HEK293 (cell line): ENCODE measurements around the gene MGA.
A peak's percentile ranks its signal among the peaks of the same experiment; 100 is the strongest.

Experiments used
- CTCF ChIA-PET: fragments of 350-600 bp; formaldehyde crosslinking; extraction: SDS; loops from one replicate; lab custom pipeline; 2021; ENCODE audit warnings: antibody characterized with exemption; lab: Yijun Ruan, JAX
- POLR2A ChIA-PET: fragments of 300-600 bp; formaldehyde crosslinking; extraction: SDS; loops from one replicate; lab custom pipeline; 2020; ENCODE audit warnings: antibody characterized with exemption, inconsistent platforms; lab: Yijun Ruan, JAX
- H3K27ac ChIP-seq: fragments of 200-500 bp; sonication (Bioruptor generic); 2 replicates; pipeline ENCODE4 v1.5.1; 2014; ENCODE audit warnings: low read depth, low read length, control low read depth, inconsistent platforms; ENCODE audit errors: extremely low read depth
- H3K36me3 ChIP-seq, 2 experiments: fragments of 200-500 bp in 1 of 2; sonication (Bioruptor generic) in 1 of 2; 1 replicate in 1 of 2; 2 replicates in 1 of 2; pipeline ENCODE4 v1.5.1; 2014 to 2017; ENCODE audit warnings: inconsistent platforms in 2 of 2, low read length in 2 of 2; ENCODE audit not compliant: control insufficient read depth in 2 of 2, insufficient read depth in 1 of 2
- H3K4me1 ChIP-seq: fragments of 200-500 bp; sonication (Bioruptor generic); 2 replicates; pipeline ENCODE4 v1.5.1; 2014; ENCODE audit warnings: mild to moderate bottlenecking, low read length, inconsistent platforms; ENCODE audit not compliant: control insufficient read depth, insufficient read depth
- H3K4me3 ChIP-seq: 2 replicates; pipeline ENCODE4 v1.5.1; 2011; ENCODE audit warnings: low read depth, mild to moderate bottlenecking, control low read depth, low read length, moderate library complexity
- H3K9me3 ChIP-seq: fragments of 200-500 bp; sonication (Bioruptor generic); 2 replicates; pipeline ENCODE4 v1.5.1; 2014; ENCODE audit warnings: low read depth, low read length, inconsistent platforms; ENCODE audit not compliant: control insufficient read depth, insufficient read depth
- HOXA7 ChIP-seq: sonication (generic); formaldehyde crosslinking; IDR thresholded peaks from 2 replicates; pipeline ENCODE4 v1.8.1; 2022; ENCODE audit warnings: missing genetic modification reagents, borderline replicate concordance
- HOXD13 ChIP-seq: sonication (generic); formaldehyde crosslinking; IDR thresholded peaks from 2 replicates; pipeline ENCODE4 v1.8.0; 2022; ENCODE audit warnings: missing genetic modification reagents, borderline replicate concordance
- KLF1 ChIP-seq: fragments of 450-650 bp; formaldehyde crosslinking; IDR thresholded peaks from 2 replicates; pipeline ENCODE4 v1.5.1; 2016; ENCODE audit warnings: missing biosample characterization, missing genetic modification characterization
- KLF16 ChIP-seq: fragments of 450-650 bp; formaldehyde crosslinking; IDR thresholded peaks from 2 replicates; pipeline ENCODE4 v1.5.1; 2017; ENCODE audit warnings: missing biosample characterization, missing genetic modification characterization
- OVOL3 ChIP-seq: fragments of 450-650 bp; formaldehyde crosslinking; IDR thresholded peaks from 2 replicates; pipeline ENCODE4 v1.5.1; 2016; ENCODE audit warnings: missing biosample characterization, missing genetic modification characterization
- TCF7L2 ChIP-seq: IDR thresholded peaks from 2 replicates; pipeline ENCODE4 v1.6.1; 2011; ENCODE audit warnings: low read depth, mild to moderate bottlenecking, inconsistent platforms, low read length, moderate library complexity, borderline replicate concordance
- ZBTB17 ChIP-seq: fragments of 450-650 bp; formaldehyde crosslinking; IDR thresholded peaks from 2 replicates; pipeline ENCODE4 v1.5.1; 2016; ENCODE audit warnings: missing biosample characterization, missing genetic modification characterization
- ZNF133 ChIP-seq: fragments of 450-650 bp; formaldehyde crosslinking; IDR thresholded peaks from 2 replicates; pipeline ENCODE4 v1.5.1; 2016; ENCODE audit warnings: missing biosample characterization, missing genetic modification characterization
- ZNF174 ChIP-seq: fragments of 450-650 bp; formaldehyde crosslinking; IDR thresholded peaks from 2 replicates; pipeline ENCODE4 v1.5.0; 2017; ENCODE audit warnings: missing biosample characterization, mild to moderate bottlenecking, missing genetic modification characterization
- ZNF211 ChIP-seq: fragments of 450-650 bp; formaldehyde crosslinking; IDR thresholded peaks from 2 replicates; pipeline ENCODE4 v1.5.1; 2016; ENCODE audit warnings: low read depth, missing biosample characterization, missing genetic modification characterization
- ZNF341 ChIP-seq: fragments of 450-650 bp; formaldehyde crosslinking; IDR thresholded peaks from 2 replicates; pipeline ENCODE4; 2016; ENCODE audit warnings: low read depth, missing biosample characterization, missing genetic modification characterization
- ZNF473 ChIP-seq: fragments of 450-650 bp; formaldehyde crosslinking; IDR thresholded peaks from 2 replicates; pipeline ENCODE4 v1.5.1; 2017; ENCODE audit warnings: missing biosample characterization, missing genetic modification characterization
- ZNF558 ChIP-seq: fragments of 450-650 bp; formaldehyde crosslinking; IDR thresholded peaks from 2 replicates; pipeline ENCODE4 v1.5.1; 2016; ENCODE audit warnings: missing biosample characterization, missing genetic modification characterization
- ZNF677 ChIP-seq: fragments of 450-650 bp; IDR thresholded peaks from 2 replicates; pipeline ENCODE4 v1.5.0; 2018; ENCODE audit warnings: missing biosample characterization, mild to moderate bottlenecking, missing genetic modification characterization, moderate library complexity
- TF ChIP-seq, protein P1 (sequence below): fragments of 450-650 bp; IDR thresholded peaks from 2 replicates; pipeline ENCODE4 v1.5.1; 2018; ENCODE audit warnings: missing biosample characterization, mild to moderate bottlenecking, missing genetic modification characterization
- TF ChIP-seq, protein P2 (sequence below): fragments of 450-650 bp; formaldehyde crosslinking; IDR thresholded peaks from 2 replicates; pipeline ENCODE4 v1.5.1; 2016; ENCODE audit warnings: missing biosample characterization, missing genetic modification characterization
- TF ChIP-seq, protein P3 (sequence below): fragments of 450-650 bp; formaldehyde crosslinking; IDR thresholded peaks from 2 replicates; pipeline ENCODE4 v1.5.1; 2016; ENCODE audit warnings: missing biosample characterization, missing genetic modification characterization
- TF ChIP-seq, protein P4 (sequence below): fragments of 450-650 bp; formaldehyde crosslinking; IDR thresholded peaks from 2 replicates; pipeline ENCODE4 v1.5.1; 2016; ENCODE audit warnings: missing biosample characterization, missing genetic modification characterization
- TF ChIP-seq, protein P5 (sequence below): fragments of 450-650 bp; formaldehyde crosslinking; IDR thresholded peaks from 2 replicates; pipeline ENCODE4 v1.5.1; 2017; ENCODE audit warnings: missing biosample characterization, missing genetic modification characterization

The MGA gene

DNA sequence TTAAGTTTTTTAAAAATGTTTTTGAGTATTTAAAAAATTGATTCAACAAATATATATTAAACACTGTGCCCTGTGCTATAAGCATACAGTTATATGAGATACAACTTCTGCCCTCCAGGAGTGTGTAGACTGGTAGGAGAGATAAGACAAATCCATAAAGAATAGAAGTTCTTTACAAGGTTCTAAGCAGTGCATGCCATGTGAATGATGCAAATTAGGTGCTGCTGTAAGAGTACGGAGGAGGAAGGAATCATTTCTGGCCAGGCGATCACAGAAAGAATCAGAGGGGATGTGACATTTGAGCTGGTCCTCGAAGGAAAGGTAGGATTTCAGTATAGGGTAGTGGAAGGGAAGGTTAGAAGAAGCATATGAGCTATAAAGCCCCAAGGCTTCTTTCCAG lies 128.1 kb downstream of the MGA start:
- no peak for TF ChIP-seq KLF16
- TF ChIP-seq ZNF677 (tag by site-specific recombination) = peak; percentile 82
- TF ChIP-seq ZNF211 (tag by site-specific recombination) = no peak
- peak; percentile 58; the same call in 1 of the 2 replicates for TF ChIP-seq ZBTB17 (tag by site-specific recombination)
- Histone ChIP-seq H3K9me3 (no peaks in the 10 kb centered on the region), H3K36me3 (no peaks in the 10 kb centered on the region), H3K4me1 (no peaks in the 10 kb centered on the region), H3K4me3 (no peak overlapping the region), H3K27ac (no peak overlapping the region)
- CTCF ChIA-PET = interaction anchor here (0.7 to 4.9 kb wide), 4 partner anchors 8 to 24 kb away, joined by 3 to 24 read pairs (median 4); partner anchors contain the start of gene MAPKBP1
- POLR2A ChIA-PET = interaction anchor here (0.8 kb wide), 1 partner anchor 15 kb away, joined by 3 read pairs; no protein-coding TSS in a partner anchor

DNA sequence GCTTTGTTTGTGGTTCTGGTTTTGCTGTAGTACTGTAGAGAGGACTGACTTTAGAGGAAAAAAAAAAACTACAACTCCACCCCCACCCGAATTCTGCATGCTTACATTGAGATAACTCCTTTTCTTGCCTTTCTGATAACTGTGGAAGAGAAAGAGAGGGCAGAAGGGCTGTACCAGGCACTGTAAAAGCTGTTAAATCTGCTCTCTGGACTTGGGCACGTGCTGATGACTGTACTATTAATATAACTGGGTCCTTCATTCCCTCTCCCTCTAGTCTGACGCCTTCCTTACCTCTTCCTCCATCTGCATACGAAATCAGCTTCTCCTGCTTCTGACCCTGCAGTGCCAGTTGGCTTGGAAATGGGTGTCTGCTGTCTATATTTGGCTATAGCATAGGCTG lies 129.0 kb downstream of the MGA start:
- no peak for TF ChIP-seq ZNF558
- no peak for TF ChIP-seq HOXD13 (CRISPR knock-in tag)
- no peak for TF ChIP-seq ZNF133 (tag by site-specific recombination)
- TF ChIP-seq, protein P1, sequence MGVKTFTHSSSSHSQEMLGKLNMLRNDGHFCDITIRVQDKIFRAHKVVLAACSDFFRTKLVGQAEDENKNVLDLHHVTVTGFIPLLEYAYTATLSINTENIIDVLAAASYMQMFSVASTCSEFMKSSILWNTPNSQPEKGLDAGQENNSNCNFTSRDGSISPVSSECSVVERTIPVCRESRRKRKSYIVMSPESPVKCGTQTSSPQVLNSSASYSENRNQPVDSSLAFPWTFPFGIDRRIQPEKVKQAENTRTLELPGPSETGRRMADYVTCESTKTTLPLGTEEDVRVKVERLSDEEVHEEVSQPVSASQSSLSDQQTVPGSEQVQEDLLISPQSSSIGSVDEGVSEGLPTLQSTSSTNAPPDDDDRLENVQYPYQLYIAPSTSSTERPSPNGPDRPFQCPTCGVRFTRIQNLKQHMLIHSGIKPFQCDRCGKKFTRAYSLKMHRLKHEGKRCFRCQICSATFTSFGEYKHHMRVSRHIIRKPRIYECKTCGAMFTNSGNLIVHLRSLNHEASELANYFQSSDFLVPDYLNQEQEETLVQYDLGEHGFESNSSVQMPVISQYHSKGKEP (tag by site-specific recombination) = no peak
- TF ChIP-seq, protein P2, sequence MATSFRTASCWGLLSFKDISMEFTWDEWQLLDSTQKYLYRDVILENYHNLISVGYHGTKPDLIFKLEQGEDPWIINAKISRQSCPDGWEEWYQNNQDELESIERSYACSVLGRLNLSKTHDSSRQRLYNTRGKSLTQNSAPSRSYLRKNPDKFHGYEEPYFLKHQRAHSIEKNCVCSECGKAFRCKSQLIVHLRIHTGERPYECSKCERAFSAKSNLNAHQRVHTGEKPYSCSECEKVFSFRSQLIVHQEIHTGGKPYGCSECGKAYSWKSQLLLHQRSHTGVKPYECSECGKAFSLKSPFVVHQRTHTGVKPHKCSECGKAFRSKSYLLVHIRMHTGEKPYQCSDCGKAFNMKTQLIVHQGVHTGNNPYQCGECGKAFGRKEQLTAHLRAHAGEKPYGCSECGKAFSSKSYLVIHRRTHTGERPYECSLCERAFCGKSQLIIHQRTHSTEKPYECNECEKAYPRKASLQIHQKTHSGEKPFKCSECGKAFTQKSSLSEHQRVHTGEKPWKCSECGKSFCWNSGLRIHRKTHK (tag by site-specific recombination) = no peak
- TF ChIP-seq TCF7L2 = no peak
- TF ChIP-seq, protein P3, sequence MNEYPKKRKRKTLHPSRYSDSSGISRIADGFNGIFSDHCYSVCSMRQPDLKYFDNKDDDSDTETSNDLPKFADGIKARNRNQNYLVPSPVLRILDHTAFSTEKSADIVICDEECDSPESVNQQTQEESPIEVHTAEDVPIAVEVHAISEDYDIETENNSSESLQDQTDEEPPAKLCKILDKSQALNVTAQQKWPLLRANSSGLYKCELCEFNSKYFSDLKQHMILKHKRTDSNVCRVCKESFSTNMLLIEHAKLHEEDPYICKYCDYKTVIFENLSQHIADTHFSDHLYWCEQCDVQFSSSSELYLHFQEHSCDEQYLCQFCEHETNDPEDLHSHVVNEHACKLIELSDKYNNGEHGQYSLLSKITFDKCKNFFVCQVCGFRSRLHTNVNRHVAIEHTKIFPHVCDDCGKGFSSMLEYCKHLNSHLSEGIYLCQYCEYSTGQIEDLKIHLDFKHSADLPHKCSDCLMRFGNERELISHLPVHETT (tag by site-specific recombination) = no peak
- TF ChIP-seq HOXA7 = no peak
- no peak for TF ChIP-seq ZNF473
- TF ChIP-seq, protein P4, sequence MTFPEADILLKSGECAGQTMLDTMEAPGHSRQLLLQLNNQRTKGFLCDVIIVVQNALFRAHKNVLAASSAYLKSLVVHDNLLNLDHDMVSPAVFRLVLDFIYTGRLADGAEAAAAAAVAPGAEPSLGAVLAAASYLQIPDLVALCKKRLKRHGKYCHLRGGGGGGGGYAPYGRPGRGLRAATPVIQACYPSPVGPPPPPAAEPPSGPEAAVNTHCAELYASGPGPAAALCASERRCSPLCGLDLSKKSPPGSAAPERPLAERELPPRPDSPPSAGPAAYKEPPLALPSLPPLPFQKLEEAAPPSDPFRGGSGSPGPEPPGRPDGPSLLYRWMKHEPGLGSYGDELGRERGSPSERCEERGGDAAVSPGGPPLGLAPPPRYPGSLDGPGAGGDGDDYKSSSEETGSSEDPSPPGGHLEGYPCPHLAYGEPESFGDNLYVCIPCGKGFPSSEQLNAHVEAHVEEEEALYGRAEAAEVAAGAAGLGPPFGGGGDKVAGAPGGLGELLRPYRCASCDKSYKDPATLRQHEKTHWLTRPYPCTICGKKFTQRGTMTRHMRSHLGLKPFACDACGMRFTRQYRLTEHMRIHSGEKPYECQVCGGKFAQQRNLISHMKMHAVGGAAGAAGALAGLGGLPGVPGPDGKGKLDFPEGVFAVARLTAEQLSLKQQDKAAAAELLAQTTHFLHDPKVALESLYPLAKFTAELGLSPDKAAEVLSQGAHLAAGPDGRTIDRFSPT (tag by site-specific recombination) = no peak
- no peak for TF ChIP-seq OVOL3 (tag by site-specific recombination)
- TF ChIP-seq, protein P5, sequence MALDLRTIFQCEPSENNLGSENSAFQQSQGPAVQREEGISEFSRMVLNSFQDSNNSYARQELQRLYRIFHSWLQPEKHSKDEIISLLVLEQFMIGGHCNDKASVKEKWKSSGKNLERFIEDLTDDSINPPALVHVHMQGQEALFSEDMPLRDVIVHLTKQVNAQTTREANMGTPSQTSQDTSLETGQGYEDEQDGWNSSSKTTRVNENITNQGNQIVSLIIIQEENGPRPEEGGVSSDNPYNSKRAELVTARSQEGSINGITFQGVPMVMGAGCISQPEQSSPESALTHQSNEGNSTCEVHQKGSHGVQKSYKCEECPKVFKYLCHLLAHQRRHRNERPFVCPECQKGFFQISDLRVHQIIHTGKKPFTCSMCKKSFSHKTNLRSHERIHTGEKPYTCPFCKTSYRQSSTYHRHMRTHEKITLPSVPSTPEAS (tag by site-specific recombination) = no peak
- no peak for TF ChIP-seq ZNF174
- TF ChIP-seq ZNF341 (tag by site-specific recombination) = no peak
- TF ChIP-seq KLF1 (tag by site-specific recombination) = no peak
- TF ChIP-seq, all 188 proteins: peak for 0
- Histone ChIP-seq H3K4me1 (no peaks in the 10 kb centered on the region), H3K9me3 (no peaks in the 10 kb centered on the region), H3K36me3 (no peaks in the 10 kb centered on the region), H3K4me3 (no peak overlapping the region), H3K27ac (no peak overlapping the region)
- CTCF ChIA-PET = interaction anchor here (0.7 to 4.9 kb wide), 4 partner anchors 13 to 20 kb away, joined by 3 to 24 read pairs (median 4); partner anchors contain the start of gene MAPKBP1
- POLR2A ChIA-PET = interaction anchor here (0.7 kb wide), 1 partner anchor 10 kb away, joined by 3 read pairs; no protein-coding TSS in a partner anchor
